HG02981 (cell line): ENCODE data around the gene SH3GL3.

Source experiments
- ATAC-seq: cut with Tn5 transposase; IDR thresholded peaks from one replicate; pipeline ENCODE4 v1.9.1; 2021; ENCODE audit warnings: mild to moderate bottlenecking, moderate library complexity; ENCODE audit not compliant: unreplicated experiment

The SH3GL3 gene

GRCh38 chr15:83610132-83610531 lies 163.0 kb downstream of the SH3GL3 start:
- ATAC-seq, result no peak

DNA sequence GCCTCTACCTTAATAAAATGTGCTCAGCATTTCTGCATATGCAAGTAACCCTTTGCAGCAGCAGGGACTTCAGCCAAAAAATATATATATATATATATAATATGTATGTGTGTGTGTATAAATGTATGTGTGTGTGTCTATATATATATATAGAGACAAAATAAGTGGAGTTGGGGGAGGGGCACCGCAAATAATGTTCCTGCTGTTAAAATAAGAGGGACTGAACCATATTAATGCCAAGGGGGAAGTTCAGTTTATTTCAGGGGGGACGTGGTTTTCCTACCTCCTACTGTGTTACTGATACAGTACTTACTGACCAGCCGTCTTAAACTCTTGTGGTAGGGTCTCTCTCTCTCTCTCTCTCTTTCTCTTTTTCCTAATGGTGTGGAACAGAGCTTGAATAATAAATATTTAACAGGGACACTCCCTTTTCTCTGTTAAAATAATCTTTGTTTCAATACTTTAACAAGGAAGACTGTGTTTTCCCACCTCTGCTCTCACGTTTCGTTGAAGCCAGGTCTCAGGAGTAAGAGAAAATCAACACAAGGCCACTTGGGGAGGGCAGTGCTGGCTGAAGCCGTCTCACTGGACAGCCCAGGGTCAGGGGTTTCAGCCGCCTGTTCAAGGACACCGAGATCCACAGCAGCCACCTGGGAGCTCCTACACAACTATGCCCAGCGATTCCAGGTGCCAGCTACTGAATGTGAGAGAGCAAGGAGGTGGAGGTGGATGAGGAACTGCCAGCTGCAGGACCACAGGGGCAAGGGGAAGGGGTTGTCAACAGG lies 164.0 kb downstream of the SH3GL3 start:
- no peak for ATAC-seq

- no peak for ATAC-seq
Observed at GRCh38 chr15:83612226-83612625, 165.1 kb downstream of the SH3GL3 start.

- no peak for ATAC-seq
Observed at GRCh38 chr15:83612898-83613635, 165.9 kb downstream of the SH3GL3 start.

- ATAC-seq, result no peak
Observed at GRCh38 chr15:83613714-83614113, 166.6 kb downstream of the SH3GL3 start.

- no peak for ATAC-seq
Observed at GRCh38 chr15:83616840-83617239, 169.7 kb downstream of the SH3GL3 start.

GRCh38 chr15:83626171-83626802 lies 179.1 kb downstream of the SH3GL3 start:
- no peak for ATAC-seq

- ATAC-seq, result no peak
Observed at GRCh38 chr15:83631534-83631933, 184.4 kb downstream of the SH3GL3 start.

- no peak for ATAC-seq
Observed at GRCh38 chr15:83643201-83643600, 196.1 kb downstream of the SH3GL3 start.

DNA sequence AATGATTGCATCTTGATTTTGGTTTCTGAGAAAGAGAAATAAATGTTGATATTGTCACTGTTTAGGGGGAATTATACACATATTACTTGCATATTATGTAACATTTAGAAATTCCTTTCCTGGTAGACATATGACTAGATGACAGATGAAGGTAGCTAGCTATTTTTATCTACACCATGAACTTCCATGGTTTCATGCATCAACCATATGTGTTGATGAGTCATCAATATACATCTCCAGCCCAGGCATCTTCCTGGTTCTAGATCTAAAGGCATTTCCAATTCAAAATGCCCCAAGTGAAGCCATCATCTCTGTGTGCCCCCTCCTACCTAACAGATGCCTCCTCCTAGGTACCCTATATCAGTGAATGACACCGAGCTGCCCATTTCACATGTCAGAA lies 197.3 kb downstream of the SH3GL3 start:
- ATAC-seq, result no peak

- no peak for ATAC-seq
Observed at GRCh38 chr15:83650831-83651230, 203.7 kb downstream of the SH3GL3 start.

DNA sequence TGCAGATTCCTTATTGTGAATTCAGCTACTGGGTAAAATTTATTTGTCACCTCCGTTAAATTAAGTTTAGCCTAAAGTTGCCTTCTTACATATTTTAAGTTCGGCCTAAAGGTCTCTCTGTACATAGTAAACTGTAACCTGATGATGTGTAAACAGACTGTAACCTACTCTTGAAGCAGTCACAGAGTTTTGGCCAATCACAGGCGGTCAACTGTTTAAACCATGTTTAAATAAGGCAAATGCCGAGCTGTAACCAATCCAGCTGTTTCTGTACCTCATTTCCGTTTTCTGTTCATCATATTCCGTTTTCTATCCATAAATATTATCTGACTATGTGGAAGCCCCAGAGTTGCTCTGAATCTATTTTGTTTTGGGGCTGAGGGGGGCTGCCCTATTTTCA lies 204.4 kb downstream of the SH3GL3 start:
- ATAC-seq, result no peak

GRCh38 chr15:83652626-83653204 lies 205.6 kb downstream of the SH3GL3 start:
- no peak for ATAC-seq

GRCh38 chr15:83653288-83653638 lies 206.1 kb downstream of the SH3GL3 start:
- no peak for ATAC-seq

DNA sequence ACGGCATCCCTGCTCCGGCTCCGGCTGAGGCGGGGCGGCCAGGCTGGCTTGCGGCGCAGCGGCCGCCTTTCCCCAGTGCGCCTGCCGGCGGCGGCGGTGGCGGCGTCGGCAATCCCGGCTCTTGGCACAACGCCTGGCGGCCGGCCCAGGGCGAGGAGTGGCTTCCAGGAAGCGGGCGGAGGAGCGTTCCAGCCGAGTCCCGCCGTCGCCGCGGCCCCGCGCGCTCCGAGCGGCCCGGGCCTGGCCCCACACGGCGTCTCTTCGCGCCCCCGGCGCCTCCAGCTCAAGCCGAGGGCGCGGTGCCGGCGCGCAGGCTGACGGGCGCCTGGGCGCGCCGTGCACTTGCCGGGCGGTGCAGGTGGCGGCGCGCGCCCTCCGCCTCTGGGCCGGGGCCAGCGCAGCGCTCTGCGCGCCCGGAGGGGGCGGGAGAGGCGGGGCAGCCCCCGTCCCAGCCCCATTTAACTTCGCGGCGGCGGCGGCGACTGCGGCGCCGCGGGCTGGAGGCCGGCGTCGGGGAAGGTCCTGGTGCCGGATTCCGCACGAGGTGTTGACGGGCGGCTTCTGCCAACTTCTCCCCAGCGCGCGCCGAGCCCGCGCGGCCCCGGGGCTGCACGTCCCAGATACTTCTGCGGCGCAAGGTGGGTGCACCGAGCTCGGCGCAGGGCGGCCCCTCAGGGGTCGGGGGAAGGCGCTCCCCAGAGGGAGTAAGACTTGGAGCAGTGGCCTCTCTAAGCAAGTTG lies 206.7 kb downstream of the SH3GL3 start, which contains the start of gene ADAMTSL3:
Gene ADAMTSL3, plus strand, starts transcription at position 485 of the 740 bp plus-strand sequence. CDS start 1,639 bp downstream, outside the sequence.
- ATAC-seq, result no peak

DNA sequence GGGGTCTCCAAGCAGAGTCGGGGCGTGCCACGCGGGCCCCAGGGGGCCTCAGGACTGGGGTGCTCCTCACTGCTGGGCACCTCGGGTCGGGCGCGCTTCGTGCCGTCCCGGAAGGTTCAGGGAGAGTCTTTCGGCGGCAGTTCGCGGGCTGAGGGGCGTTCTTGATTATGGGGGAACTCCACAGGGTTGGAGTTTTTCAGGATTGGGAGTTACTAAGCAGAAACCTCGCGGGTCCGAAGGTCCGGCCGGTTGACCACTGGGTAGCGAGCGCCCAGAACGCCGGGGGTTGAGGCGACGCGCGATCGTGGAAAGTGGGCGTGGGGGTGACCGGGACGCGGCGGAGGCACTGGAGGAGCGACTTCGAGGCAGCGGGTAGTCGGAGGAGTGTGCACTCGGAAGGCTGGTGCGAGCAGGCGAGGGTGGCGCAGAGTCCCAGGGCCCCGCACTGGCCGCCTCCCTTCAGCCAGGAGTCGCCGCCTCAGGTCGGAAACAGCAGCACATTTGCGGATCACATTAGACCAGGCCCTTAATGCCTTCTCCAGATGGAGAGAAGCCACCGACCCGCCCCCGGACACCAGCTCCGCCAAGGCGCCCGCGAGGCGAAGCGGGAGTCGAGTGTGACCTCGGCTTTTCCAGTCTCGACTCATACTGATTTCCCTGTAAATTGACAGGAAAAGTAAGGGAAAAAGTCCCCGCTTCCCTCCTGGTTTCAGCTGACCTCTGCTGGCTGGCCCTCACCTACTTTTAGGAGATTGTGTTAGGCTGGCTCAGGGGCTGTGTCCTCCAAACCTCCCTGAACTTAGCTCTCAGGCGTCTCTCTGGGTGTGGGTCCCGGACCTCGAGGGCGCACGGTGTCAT lies 207.5 kb downstream of the SH3GL3 start:
- ATAC-seq, result no peak

DNA sequence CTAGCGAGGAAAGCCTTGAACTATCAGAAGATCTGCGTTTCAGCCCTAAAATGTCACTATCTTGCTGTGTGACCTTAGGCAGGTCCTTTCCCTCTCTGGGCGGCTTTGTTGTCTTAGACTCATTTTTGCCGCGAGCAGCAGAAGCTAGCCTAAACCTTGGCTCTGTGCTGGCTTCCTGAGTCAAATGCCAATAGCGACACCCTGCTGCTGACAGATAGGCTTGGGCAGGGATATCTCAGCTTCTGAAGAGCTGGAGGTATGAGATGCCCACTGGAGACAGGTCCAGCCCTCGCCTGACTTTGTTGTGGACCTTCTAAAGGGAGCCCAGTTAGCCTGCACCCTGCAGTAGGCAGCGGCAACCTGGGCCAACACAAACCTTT lies 208.1 kb downstream of the SH3GL3 start:
- no peak for ATAC-seq

DNA sequence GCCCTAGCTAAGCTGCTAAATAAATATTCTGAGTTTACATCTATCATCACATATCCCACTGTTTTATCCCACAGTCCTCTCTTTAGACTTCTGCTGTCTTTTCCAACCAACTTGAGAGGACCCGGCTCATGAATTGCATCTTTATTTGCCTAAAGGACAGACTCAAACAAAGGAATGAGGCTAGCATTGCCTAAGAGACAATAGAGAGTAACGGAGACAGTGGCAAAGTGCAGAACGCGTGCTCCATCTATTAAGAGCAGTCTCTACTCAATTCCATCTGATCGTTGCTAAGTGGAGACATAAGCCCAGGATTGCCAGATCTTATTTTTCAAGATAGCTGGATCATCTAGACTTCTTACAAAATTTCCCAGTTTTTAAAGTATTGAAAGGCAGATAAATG lies 209.1 kb downstream of the SH3GL3 start:
- no peak for ATAC-seq

GRCh38 chr15:83656943-83657528 lies 209.9 kb downstream of the SH3GL3 start:
- no peak for ATAC-seq

GRCh38 chr15:83657549-83657948 lies 210.4 kb downstream of the SH3GL3 start:
- ATAC-seq, result no peak
